ENCODE results near the gene PIK3R2. TPM values are rescaled to one million over a fixed set of nuclear protein-coding genes. Genes with fewer than 3 reads are reported as not detected.

The PIK3R2 gene
- total and polyA plus RNA-seq, 2 of the 13 experiments (the other 11 are each of a cell fraction or from before 2014, with no cell fraction given): 18.6 to 25.3 TPM

- TF ChIP-seq FLYWCH1 (CRISPR knock-in tag; IDR thresholded peaks at IDR 0.05): no peak
- TF ChIP-seq ZBTB4 (CRISPR knock-in tag; IDR thresholded peaks at IDR 0.05; ENCODE audit: borderline replicate concordance): no peak
- TF ChIP-seq KDM5B (CRISPR knock-in tag; IDR thresholded peaks at IDR 0.05; ENCODE audit: borderline replicate concordance): no peak
- TF ChIP-seq ZNF350 (CRISPR knock-in tag; IDR thresholded peaks at IDR 0.05; ENCODE audit: borderline replicate concordance, low read depth): 0 out of 2 replicates have a peak, but pooled peaks have one; percentile 57
- no peak; the same call in 1 of the 2 replicates for TF ChIP-seq MTA1 (CRISPR knock-in tag; IDR thresholded peaks at IDR 0.05; ENCODE audit: borderline replicate concordance)
- no peak for TF ChIP-seq ZBTB14 (CRISPR knock-in tag; IDR thresholded peaks at IDR 0.05)
- peak; percentile 78 for TF ChIP-seq KAT8 (CRISPR knock-in tag; IDR thresholded peaks at IDR 0.05)
- TF ChIP-seq ZBTB44 (CRISPR knock-in tag; IDR thresholded peaks at IDR 0.05): no peak
- TF ChIP-seq BRCA1 (CRISPR knock-in tag; IDR thresholded peaks at IDR 0.05): peak; percentile 53; the same call in 1 of the 2 replicates
- TF ChIP-seq ZFP1 (CRISPR knock-in tag; IDR thresholded peaks at IDR 0.05): peak; percentile 66; the same call in 1 of the 2 replicates
- no peak for TF ChIP-seq AKAP8 (CRISPR knock-in tag; IDR thresholded peaks at IDR 0.05)
- no peak for TF ChIP-seq ZNF720 (CRISPR knock-in tag; IDR thresholded peaks at IDR 0.05)
- no peak for TF ChIP-seq ZNF441 (CRISPR knock-in tag; IDR thresholded peaks at IDR 0.05; ENCODE audit: borderline replicate concordance)
- peak; percentile 82; the same call in 1 of the 2 replicates for TF ChIP-seq TFAP4 (IDR thresholded peaks at IDR 0.05; ENCODE audit: borderline replicate concordance, low read depth)
- TF ChIP-seq HOMEZ (CRISPR knock-in tag; IDR thresholded peaks at IDR 0.05; ENCODE audit: low read depth): no peak
- no peak for TF ChIP-seq ZNF10 (CRISPR knock-in tag; IDR thresholded peaks at IDR 0.05; ENCODE audit: borderline replicate concordance, low read depth)
- no peak for TF ChIP-seq GLI4 (CRISPR knock-in tag; IDR thresholded peaks at IDR 0.05; ENCODE audit: borderline replicate concordance)
Observed at GRCh38 chr19:18135712-18136584, 17.0 kb upstream of the PIK3R2 start (continued).
